NOMO-1 treated with dmso at 0.1 percent for 144 hours (cell line): ENCODE data around the gene ORC5.

ENCODE experiments used
- DNase-seq: peaks from one replicate; lab custom pipeline; 2025; ENCODE audit not compliant: unreplicated experiment; lab: John Stamatoyannopoulos, UW

Gene ORC5

DNA sequence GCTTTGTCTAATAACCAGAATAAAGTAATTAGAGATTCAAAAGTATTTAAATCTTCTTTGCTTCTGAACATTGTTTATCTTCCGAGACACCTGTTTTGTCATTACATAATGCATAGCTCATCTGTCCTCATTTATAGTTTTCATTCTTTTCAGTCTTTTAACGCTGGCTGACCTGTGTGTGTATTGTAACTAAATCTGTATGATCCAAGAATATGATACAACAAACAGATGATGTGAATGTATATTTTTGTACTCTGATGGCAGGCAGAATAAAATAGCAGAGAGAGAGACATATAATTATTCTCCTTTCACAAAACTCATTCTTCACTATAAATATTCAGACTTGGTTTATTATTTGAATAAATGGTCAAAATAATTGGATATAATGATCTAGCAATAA lies 80.6 kb downstream of the ORC5 start:
- DNase-seq: no peak

- no peak for DNase-seq
These were observed 81.4 kb downstream of the ORC5 start for GRCh38 chr7:104126411-104126841.

DNA sequence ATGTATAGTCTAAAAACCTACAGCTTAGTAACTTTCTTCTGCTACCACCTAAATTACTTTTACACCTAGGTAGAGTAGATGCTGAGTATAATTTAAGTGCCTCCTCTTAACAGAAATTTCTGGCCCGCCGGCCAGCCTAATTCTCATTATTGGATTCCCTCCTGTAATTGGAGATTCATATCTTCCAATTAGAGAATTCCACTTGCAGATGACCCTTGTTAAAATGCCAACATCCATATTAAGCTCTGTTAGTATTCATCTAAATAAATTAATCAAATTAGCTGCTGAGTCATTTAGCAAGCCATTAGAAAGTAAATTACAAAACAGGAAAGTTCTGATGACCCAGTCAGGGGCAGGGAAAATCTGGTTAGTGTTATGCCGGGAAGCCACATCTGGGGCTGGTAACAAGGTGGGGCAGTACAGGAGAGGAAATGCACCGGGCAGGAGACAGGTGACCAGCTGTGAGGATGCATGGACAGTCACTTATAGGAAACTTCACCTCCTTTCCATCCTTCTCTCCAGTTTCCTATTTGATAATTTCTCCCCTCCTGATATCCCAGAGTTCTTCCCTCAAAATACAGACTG lies 82.8 kb downstream of the ORC5 start:
- DNase-seq: no peak

GRCh38 chr7:104124469-104124868 lies 83.3 kb downstream of the ORC5 start:
- no peak for DNase-seq

GRCh38 chr7:104123786-104124185 lies 84.0 kb downstream of the ORC5 start:
- DNase-seq: no peak

GRCh38 chr7:104113788-104114187 lies 94.0 kb downstream of the ORC5 start:
- no peak for DNase-seq

DNA sequence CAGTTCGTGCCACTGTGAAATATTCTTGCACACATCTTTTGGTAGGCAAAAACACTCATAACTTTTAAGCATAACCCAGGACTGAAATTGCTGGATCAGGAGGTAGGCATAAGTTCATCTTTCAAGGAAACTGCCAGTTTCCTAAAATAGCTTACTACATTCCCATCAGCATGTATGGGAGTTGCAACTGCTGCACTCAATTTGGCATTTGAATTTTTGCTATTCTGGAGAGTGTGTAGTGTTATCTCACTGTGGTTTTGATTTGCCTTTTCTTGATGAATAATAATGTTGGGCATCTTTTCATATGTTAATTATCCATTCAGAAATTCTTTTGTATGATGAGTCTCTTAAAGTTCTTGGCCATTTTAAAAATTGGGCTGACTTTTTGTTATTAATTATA lies 95.2 kb downstream of the ORC5 start:
- DNase-seq: no peak

GRCh38 chr7:104111271-104111670 lies 96.5 kb downstream of the ORC5 start:
- no peak for DNase-seq

DNA sequence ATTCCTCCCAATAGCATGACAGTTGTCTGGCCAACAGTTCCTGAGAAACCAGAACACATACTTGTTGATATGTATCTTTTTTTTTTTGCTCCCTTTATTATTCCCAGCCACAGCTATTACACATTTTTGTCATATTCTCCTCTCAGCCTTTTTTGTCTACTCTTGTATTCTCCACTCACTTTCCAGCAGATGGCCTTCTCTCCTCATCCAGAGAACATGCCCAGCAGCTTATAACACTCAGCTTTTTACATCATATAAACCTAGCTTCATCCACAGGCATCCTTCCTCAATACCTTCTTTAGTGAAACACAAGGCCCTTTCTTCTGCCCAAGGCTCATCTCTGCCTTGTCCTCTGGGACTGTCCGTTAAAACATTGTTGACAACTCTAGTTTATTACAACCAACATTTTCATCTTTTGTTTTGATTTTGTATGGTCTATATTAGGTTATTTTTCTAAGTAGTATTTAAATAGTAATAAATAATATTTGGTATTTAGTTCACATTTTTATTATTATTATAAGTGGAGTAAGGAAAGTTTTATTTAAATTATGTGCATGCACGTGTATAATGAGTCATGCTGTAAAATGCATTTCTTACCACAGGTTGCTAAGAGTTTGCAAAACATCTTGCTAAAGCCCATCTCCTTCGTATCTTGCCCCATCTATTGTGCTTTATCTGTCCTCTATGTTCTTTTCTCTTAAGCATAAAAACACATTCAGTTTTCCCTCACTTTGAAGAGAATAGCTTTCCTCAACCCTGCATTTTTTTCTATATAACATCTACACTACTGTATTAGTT lies 101.5 kb downstream of the ORC5 start:
- DNase-seq: no peak

DNA sequence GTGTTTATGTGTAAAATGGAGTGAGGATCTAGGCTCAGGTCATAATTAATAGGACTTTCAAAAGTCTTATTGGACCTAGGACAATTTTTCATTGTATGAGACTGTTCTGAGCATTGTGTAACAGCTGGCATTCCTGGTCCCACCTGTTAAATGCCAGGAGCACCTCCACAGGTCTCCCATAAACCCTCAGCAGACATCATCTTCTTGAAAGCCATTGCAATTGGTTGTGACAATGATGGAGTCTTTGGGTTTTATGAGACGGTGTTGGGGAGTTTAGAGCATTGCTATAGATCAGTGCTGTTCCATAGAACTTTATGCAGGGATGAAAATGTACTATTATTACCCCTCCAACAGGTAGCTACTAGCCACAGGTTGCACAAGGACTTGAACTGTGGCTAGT lies 108.9 kb downstream of the ORC5 start:
- no peak for DNase-seq

GRCh38 chr7:104096683-104097082 lies 111.1 kb downstream of the ORC5 start:
- no peak for DNase-seq

GRCh38 chr7:104093127-104093526 lies 114.7 kb downstream of the ORC5 start:
- no peak for DNase-seq

DNA sequence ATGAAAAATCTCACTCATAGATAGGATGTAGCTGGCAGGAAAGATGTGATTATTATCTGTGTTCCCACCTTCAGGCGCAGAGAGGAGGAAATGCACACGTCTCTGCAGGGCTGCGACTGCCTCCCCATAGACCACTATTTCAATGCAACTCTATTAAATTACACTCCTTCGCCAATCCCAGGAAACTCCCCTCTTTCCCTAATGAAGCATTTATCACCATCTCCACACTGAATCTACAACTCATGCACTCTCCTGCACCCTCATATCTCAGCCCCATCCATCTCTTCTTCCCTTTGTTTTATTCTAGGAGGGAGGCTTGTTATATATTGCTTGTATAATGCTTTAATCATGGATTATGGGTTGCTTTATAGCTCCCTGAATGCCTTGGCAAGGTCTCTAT lies 116.6 kb downstream of the ORC5 start:
- no peak for DNase-seq

GRCh38 chr7:104089612-104090011 lies 118.2 kb downstream of the ORC5 start:
- DNase-seq: no peak

DNA sequence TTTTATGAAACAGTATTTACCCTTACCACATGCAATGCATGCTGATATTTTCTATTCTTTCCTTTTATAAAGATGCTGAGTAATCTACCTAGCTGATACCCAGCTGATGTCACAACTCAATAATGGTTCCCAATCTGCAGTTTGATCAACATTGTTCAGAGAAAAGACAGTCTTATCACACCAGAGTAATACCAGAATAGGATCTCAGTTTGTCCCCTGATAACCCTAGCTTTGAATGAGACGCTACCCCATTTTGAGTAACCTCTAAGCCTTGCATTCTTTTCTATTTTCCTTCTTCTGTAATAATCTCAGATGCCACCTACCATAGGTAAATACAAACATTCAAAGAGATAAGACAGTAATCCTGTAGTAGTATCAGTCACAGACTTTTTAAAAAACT lies 118.8 kb downstream of the ORC5 start:
- no peak for DNase-seq
